GM21786 (cell line): Measurements from ENCODE around the gene P2RY10.
"Not testable (repeated sequence)": the region's sequence is repeated elsewhere in the genome, so short reads cannot be mapped to it uniquely, and the experiment has no call there.

Source experiments
- ATAC-seq: cut with Tn5 transposase; IDR thresholded peaks from one replicate; pipeline ENCODE4 v1.9.1; 2021; ENCODE audit not compliant: unreplicated experiment

P2RY10 gene

GRCh38 chrX:78945186-78945912 lies at the start of gene P2RY10:
Gene P2RY10, plus strand, starts transcription at chrX:78945391. Its CDS starts 15,130 bp downstream, at chrX:78960521.
- ATAC-seq = peak; percentile 77

- ATAC-seq = no peak
Measured at GRCh38 chrX:78922754-78923153, 22.4 kb upstream of the P2RY10 start.

- ATAC-seq = peak; percentile 88
Measured at GRCh38 chrX:78923198-78924015, 21.8 kb upstream of the P2RY10 start.

GRCh38 chrX:78931814-78932213 lies 13.4 kb upstream of the P2RY10 start:
- ATAC-seq = no peak

- no peak for ATAC-seq
Measured at GRCh38 chrX:78934866-78935265, 10.3 kb upstream of the P2RY10 start.

GRCh38 chrX:78944351-78944750 lies 840 bp upstream of the P2RY10 start:
- ATAC-seq = no peak

GRCh38 chrX:78946178-78946931 lies 1.2 kb downstream of the P2RY10 start:
- no peak for ATAC-seq

- peak; percentile 19 for ATAC-seq
Measured at GRCh38 chrX:78950009-78950835, 5.0 kb downstream of the P2RY10 start.

GRCh38 chrX:78957049-78957767 lies 12.0 kb downstream of the P2RY10 start:
- no peak for ATAC-seq

GRCh38 chrX:78957768-78958130 lies 12.6 kb downstream of the P2RY10 start:
- ATAC-seq = peak; percentile 88

- no peak for ATAC-seq
Measured at GRCh38 chrX:78958419-78959116, 13.4 kb downstream of the P2RY10 start.

GRCh38 chrX:78960888-78961287 lies 15.7 kb downstream of the P2RY10 start:
- no peak for ATAC-seq

GRCh38 chrX:78964598-78964997 lies 19.4 kb downstream of the P2RY10 start:
- no peak for ATAC-seq

- ATAC-seq = peak; percentile 99
Measured at GRCh38 chrX:78979789-78980464, 34.7 kb downstream of the P2RY10 start.

- ATAC-seq = no peak
Measured at GRCh38 chrX:78989349-78989748, 44.2 kb downstream of the P2RY10 start.

GRCh38 chrX:78997870-78998558 lies 52.8 kb downstream of the P2RY10 start:
- ATAC-seq = no peak

GRCh38 chrX:79007540-79007939 lies 62.3 kb downstream of the P2RY10 start:
- ATAC-seq = not testable (repeated sequence)
